GM21529 (cell line): ENCODE data around the gene CEMP1.
A peak's percentile ranks its signal among the peaks of the same experiment; 100 is the strongest.
"Not testable (repeated sequence)": the region's sequence is repeated elsewhere in the genome, so short reads cannot be mapped to it uniquely, and the experiment has no call there.

Experiments
- ATAC-seq: cut with Tn5 transposase; IDR thresholded peaks from one replicate; pipeline ENCODE4 v1.9.1; 2021; ENCODE audit not compliant: unreplicated experiment

Gene CEMP1

GRCh38 chr16:2537451-2538379, 6.5 kb upstream of the CEMP1 start, which contains the start of gene PDPK1:
Gene PDPK1 (plus strand): TSS chr16:2538021. CDS start chr16:2538113, 92 bp downstream.
- ATAC-seq: peak; percentile 80

- ATAC-seq: no peak
Observed at GRCh38 chr16:2535625-2536013, 4.4 kb upstream of the CEMP1 start.

- ATAC-seq: not testable (repeated sequence)
Observed at GRCh38 chr16:2534335-2534734, 3.1 kb upstream of the CEMP1 start.

- ATAC-seq: no peak
Observed at GRCh38 chr16:2533912-2534311, 2.7 kb upstream of the CEMP1 start.

- not testable (repeated sequence) for ATAC-seq
Observed at GRCh38 chr16:2533142-2533755, 2.0 kb upstream of the CEMP1 start.

- no peak for ATAC-seq
Observed at GRCh38 chr16:2532494-2533141, 1.4 kb upstream of the CEMP1 start.

- ATAC-seq: peak; percentile 80
Observed at GRCh38 chr16:2531696-2532493, 687 bp upstream of the CEMP1 start.

GRCh38 chr16:2530629-2531318, 434 bp downstream of the CEMP1 start:
- ATAC-seq: no peak

GRCh38 chr16:2529961-2530628, 1.1 kb downstream of the CEMP1 start:
- no peak for ATAC-seq

- no peak for ATAC-seq
Observed at GRCh38 chr16:2529061-2529931, 1.9 kb downstream of the CEMP1 start.

GRCh38 chr16:2528161-2529060, 2.8 kb downstream of the CEMP1 start:
- no peak for ATAC-seq

- ATAC-seq: no peak
Observed at GRCh38 chr16:2527784-2528100, 3.5 kb downstream of the CEMP1 start.

GRCh38 chr16:2527071-2527783, 4.0 kb downstream of the CEMP1 start:
- no peak for ATAC-seq

- ATAC-seq: no peak
Observed at GRCh38 chr16:2526135-2526534, 5.1 kb downstream of the CEMP1 start.

GRCh38 chr16:2524339-2524938, 6.8 kb downstream of the CEMP1 start:
- no peak for ATAC-seq

- no peak for ATAC-seq
Observed at GRCh38 chr16:2523801-2524231, 7.4 kb downstream of the CEMP1 start.
